Prostate gland (tissue), 2 donors: ENCODE data around the gene RPS18.

Source experiments
- CTCF ChIP-seq, 4 experiments: fragments of 200-600 bp in 2 of 4; fragments of 450-650 bp in 2 of 4; sonication (generic) in 2 of 4; IDR thresholded peaks; 1 replicate in 3 of 4; 2 replicates in 1 of 4; pipeline ENCODE4 v1.5.1; 2016 to 2019; ENCODE audit warnings: antibody characterized with exemption in 4 of 4, mild to moderate bottlenecking in 2 of 4, moderate library complexity in 2 of 4
- POLR2AphosphoS5 ChIP-seq: sonication (generic); formaldehyde crosslinking; IDR thresholded peaks from one replicate; pipeline ENCODE4 v1.6.1; 2017; ENCODE audit warnings: antibody characterized with exemption

- TF ChIP-seq CTCF (IDR thresholded peaks at IDR 0.05) = no peak
- TF ChIP-seq POLR2AphosphoS5 = no peak
Measured at GRCh38 chr6:33321227-33321626, 49.4 kb downstream of the RPS18 start.
